Stimulated activated CD4-positive, alpha-beta T cell treated with anti-CD3 and anti-CD28 coated beads, Interleukin-2, amount 100 ng/mL, for 48 hours (primary cell): ENCODE results near the gene IQSEC1.
A peak's percentile ranks its signal among the peaks of the same experiment; 100 is the strongest.

ENCODE experiments used
- DNase-seq, 2 donors: peaks; one replicate each; pipeline ENCODE4 v3.0.0-alpha.2; 2020

Gene IQSEC1

GRCh38 chr3:13085081-13085845, 12.0 kb upstream of the IQSEC1 start:
- no peak for DNase-seq

- DNase-seq: no peak
Observed at GRCh38 chr3:13083898-13084297, 10.7 kb upstream of the IQSEC1 start.

DNA sequence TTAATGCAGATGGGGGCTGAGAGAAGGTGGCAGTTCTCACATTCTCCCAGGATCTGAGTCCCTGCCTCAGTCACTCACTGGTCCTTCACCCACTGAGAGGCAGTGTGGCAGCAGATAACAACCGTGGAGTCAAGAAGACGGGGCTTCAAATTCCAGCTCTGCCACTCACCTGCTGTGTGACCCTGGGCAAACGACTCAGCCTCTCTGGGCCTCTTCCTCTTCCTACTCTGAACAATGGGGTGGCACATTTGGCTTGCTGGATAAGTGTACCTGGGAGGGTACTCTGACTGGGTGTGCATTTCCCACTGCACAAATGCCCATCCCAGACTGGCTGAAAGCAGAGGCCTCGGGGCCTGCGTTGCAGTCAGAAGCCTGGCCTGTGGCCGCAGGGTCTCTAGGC, 10.0 kb upstream of the IQSEC1 start:
- DNase-seq: no peak

GRCh38 chr3:13082677-13083076, 9.4 kb upstream of the IQSEC1 start:
- DNase-seq: no peak

DNA sequence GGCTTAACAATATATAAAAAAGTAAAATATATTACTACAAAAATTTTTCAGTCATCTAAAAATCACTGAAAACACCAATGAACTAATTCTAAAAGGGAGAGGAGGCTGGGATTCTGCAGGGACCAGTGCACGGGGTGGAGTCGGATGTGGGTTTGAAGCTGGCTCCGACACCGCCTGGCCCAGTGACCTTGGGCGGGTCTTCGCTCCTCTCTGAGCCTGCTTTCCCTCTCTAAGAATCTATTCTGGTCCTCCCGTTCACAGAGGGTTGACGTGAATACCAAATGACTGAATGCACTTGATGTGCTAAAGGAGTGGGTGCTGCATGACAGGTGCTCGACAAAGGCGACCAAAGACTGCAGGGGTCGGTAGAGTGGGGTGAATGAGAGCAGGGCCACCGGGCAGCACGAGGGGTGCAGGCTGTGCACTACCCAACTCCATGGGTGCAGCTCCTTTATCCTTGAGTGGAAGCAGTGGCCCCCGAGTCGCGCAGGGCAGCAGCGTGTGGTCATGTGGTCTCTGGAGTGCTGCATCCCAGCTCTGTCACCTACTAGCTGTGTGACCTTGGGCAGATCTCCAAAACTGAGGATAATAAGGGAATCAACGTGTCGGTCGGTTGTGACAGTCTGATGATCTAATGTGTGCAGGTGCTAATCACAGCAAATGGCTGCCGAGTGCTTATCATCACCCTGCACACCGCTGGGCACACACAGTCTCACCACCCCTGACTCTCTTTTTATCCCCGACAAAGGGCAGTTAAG, 8.6 kb upstream of the IQSEC1 start:
- DNase-seq: no peak

- no peak for DNase-seq
Observed at GRCh38 chr3:13080591-13080990, 7.4 kb upstream of the IQSEC1 start.

GRCh38 chr3:13080026-13080425, 6.8 kb upstream of the IQSEC1 start:
- DNase-seq: no peak

DNA sequence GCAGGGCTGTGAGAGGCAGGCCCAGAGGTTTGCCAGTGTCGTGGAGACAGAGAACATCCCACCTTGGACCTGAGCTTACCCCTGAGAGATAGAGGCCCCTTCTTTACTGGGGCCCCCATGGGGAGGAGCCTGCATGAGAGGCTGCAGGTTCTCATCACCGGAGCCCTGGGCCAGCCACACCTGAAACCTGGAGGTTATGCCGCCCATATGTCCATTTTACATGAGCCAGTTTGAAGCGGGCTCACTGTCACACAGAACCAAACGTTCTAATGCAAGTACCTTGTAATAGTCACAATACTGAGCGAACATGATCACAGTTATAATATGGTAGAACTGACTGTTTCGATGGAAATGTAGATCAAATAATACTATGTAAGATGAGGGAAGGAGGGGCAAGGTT, 6.3 kb upstream of the IQSEC1 start:
- DNase-seq: no peak

DNA sequence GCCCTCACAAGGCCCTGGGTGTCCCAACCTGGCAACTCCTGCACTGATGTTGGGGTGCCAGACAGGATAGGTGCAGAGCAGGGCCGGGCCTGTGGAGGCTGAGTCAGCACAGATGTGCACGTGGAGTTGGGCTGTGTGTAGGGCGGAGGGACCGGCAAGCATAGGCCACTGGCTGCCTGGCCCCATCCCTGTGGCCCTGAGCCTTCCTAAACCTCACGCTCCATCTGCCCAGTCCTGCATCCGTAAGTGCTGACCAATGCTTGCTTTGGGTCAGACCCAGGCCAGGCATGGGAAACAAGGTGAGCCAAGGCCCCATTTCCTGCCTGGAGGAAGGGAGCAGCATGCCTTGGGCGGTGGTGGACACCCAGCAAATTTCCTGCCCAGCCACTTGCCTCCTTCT, 5.8 kb upstream of the IQSEC1 start:
- no peak for DNase-seq

DNA sequence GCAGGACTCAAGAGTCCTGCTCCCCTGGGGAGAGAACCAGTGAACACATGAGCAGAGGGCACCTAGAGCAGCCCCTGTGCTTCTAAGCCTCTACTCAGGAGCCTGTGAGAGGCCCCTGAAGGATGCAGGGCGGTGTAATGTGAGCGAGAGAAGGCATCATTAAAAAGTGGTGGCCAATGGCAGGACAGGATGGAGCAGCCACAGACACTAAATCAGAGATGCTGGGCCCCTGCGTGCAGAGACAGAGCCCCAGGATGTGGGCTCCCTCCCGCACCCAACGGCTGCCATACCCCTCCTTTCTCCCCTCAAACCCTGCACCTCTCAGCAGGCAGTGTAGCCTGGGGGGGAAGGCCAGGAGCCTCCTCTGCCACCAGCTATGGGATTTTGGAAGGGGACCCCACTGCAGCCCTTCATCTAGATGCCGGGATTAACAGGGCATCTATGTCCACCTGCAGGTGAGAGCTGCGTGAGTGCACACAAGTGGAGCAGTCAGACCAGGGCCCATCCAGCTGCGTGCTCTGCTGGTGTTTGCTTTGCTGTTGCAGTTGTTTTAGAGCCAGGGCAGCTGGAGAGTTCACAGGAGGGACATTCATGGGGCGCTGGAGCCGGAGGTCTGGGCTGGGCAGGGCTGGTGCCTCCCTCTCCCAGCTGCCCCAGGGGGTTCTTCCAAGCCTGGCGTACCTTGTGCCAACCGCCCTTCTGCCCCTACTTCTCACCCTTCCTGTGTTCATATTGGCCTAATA, 5.1 kb upstream of the IQSEC1 start:
- no peak for DNase-seq

DNA sequence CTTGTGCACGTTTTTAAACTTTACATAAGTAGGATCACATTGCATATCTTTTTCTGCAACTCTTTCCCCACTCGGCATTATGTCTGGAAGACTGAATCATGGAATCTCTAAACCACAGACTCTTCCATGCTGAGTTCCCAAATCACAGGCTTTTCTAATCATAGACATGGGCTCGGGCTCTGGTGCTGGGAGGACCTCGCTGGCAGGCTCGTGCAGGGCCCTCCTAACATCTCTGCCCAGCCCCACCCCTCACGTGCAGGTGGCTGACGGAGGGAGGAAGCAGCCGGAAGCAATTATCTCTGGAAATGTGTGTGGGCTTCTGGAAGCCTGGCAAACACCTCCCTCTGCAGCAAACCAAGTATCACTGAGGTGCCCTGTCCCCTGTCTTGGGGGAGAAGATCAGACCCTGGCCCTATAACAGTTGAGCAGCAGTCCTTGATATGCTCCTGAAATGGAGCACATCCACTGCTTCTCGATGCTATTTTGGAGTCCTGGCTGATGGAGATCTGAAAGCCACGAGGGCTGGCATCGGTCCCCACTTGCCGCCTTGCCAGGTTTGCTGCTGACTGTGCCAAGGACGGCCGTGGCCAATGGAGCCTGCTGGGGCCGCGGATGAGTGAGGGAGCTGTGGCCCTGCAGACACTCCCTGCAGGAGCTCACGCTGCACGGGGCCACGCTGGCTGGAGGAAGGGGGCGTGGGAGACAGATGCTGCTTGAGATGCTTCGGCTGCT, 4.4 kb upstream of the IQSEC1 start:
- DNase-seq: no peak

- DNase-seq: no peak
Observed at GRCh38 chr3:13075986-13076654, 2.9 kb upstream of the IQSEC1 start.

GRCh38 chr3:13075318-13075717, 2.1 kb upstream of the IQSEC1 start:
- DNase-seq: no peak

DNA sequence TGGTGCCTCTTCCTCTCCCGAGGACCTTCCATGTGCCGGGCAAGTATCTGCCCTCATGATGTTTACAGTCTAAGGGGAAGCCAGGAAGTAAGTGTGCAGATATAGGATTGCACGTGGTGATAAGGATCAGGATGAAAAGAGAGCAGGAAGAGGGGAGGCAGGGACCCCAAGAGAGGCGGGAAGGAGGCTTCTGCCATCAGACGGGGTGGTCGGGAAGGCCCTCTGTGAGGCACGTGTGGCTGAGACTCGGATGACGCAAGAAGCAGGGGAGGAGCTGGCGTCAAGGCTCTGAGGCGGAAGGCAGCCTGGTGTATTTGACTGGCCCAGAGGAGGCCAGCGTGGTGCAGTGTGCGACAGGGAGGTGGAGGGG, 762 bp upstream of the IQSEC1 start:
- no peak for DNase-seq

DNA sequence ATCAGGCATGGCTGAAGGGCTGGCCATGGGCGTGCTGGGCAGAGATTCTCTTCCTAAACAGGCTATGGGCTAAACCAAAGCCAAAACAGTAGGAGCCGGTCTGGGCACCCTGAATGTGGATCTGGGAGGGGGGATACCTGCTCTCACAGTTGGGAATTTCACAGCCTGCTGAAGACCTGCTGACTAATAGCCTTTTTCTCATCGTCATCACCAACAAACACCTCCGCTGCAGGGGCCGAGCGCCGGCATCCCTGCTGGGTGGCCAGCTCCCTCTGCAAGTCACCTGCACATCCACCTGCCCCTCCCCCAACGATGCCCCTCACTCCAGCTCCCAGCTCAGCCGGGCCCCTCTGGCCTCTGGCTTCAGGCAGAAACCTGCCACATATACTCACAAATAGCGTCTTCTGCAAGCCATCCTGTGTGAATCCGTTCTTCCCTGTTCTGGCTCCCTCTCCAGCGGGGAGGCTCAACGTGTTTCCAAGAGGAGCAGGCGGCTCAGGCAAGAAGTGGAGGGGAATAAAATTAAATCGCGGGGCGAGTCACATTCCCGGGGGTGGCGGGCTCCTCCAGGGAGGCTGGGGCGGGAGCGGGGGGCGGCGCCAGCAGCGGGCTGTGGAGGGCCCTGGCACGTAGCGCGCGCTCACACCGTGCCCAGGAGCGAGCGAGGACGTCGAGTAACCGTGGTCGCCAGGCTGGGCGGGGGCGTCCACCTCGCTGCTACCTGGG, 466 bp downstream of the IQSEC1 start:
- no peak for DNase-seq

DNA sequence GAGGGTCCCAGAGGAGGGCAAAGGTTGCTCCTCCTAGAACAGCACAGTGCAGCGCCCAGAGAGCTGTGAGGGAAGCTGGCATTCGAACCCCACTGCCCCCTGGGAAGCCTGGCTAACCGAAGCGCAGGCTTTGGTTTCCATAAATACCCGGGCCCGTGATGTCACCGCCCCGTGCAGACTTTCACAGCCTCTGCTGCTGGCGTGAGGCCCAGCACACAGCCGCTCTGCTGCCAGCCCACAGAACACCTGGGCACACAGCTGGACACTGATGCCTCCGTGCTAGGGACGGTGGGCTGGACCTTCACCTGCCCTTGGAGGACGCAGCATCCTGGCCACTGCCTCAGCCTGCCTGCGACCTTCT, 1.0 kb downstream of the IQSEC1 start:
- DNase-seq: no peak

DNA sequence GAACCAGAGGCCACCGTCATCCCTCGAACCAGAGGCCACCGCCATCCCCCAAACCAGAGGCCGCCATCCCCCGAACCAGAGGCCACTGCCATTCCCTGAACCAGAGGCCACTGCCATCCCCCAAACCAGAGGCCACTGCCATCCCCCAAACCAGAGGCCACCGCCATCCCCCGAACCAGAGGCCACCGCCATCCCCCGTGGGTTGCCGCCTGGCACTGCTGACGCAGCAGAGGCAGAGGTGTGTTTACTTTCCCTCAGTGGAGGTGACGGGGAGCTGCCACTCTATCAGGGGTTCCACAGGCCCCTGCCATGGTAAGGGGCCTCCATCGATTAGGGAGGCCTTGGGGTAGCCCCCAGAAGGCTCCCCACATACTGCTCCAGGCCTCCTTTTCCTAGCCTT, 1.5 kb downstream of the IQSEC1 start:
- no peak for DNase-seq

DNA sequence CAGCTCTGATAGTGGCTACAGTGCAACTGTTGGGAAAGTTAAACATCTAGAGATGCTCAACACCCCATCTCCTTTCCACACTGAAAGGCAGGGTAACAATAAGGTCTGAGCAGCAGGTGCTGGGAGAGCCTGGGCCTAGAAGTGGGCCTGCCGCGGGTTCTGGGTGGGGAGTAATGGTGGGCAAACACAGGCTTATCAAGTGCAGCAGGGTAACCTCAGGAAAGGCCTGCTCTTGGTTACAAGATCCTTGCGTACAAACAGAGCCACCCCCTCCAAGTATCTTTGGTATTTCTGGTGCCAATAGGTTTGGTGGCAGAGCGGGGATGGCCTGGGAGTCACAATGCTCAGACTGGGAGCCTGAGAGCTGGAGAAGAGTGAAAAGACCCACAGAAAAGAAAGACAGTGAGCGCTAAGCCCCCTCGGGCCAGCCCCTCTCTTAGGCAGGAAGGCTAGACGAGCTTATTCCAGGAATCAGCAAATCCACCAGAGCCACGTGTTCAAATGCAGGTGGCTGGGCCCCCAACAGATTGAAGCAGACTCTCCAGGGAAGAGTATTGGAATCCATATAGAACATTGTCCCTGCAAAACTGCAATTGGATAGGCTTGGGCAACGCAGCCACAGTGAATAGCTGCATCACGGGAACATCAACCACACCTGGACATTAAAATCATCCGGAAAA, 2.7 kb downstream of the IQSEC1 start:
- no peak for DNase-seq

- DNase-seq: peak; percentile 10 to 21
Observed at GRCh38 chr3:13069495-13069894, 3.7 kb downstream of the IQSEC1 start.

DNA sequence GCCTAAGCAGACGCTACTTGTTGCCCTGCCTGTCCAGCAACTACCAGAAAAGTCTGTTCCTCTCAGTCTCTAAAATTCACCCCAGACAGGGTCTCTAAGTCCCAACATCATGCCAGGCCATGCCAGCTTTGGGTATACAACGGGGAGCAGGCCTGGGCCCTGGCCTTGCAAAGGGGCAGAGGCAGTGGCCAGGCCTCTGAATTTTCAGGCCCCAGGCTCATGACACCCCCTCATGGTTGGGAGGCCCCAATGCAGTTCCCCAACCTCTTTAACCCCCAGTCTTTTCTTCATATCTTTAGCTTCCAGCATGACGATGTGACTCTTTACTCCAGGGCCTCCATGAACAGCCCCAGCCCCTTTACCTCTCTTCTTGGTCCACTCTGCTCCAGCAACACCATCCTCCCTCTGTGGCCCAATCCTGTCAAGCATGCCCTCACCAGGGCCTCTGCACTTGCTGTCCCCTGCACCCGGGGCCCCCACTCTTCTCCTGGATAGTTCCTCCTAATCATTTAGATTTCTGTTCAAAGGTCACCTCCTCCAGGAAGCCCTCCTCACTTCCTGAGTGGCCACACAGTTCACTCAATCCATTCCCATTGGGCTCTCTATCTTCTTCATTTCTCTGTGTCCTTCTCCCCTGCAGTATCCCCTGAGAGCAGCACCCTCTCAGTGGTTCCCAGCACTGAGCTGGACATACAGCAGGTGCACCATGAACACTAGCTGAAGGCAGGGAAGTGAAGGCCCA, 4.8 kb downstream of the IQSEC1 start:
- no peak for DNase-seq

DNA sequence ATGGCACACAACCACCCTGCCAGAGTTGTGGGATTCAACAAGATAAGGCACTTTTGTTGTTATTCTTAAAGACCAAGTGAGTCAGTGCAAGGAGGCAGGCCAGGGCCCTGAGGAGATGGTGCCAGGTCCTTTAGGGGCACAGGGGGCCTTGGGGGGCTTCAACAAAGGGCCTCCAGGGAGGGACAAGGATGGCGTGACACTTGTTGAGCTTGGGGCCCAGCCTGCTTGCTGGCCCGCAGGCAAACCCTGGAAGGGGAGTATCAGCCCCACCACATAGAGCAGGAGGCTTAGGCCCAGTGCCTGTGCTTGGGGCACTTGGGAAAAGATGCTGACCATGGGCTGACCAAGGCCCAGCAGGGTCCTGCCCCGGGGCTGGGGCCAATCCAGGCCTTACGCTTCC, 5.5 kb downstream of the IQSEC1 start:
- DNase-seq: no peak
